ENCODE measurements around the gene PKP1. TPM values are rescaled to one million over a fixed set of nuclear protein-coding genes. Genes with fewer than 3 reads are reported as not detected.
A peak's percentile ranks its signal among the peaks of the same experiment; 100 is the strongest.

PKP1 gene
- total RNA-seq, 1 experiment from 2014 or later, result 0.15 TPM

- DNase-seq (ENCODE audit: low read depth), result no peak
Observed at GRCh38 chr1:201353186-201353940, 70.1 kb downstream of the PKP1 start.

GRCh38 chr1:201354151-201354900 lies 71.0 kb downstream of the PKP1 start:
- DNase-seq (ENCODE audit: low read depth), result no peak

GRCh38 chr1:201354901-201355295 lies 71.6 kb downstream of the PKP1 start:
- no peak for DNase-seq (ENCODE audit: low read depth)

- no peak for DNase-seq (ENCODE audit: low read depth)
Observed at GRCh38 chr1:201355471-201355870, 72.2 kb downstream of the PKP1 start.

- DNase-seq (ENCODE audit: low read depth), result no peak
Observed at GRCh38 chr1:201356236-201356635, 72.9 kb downstream of the PKP1 start.

GRCh38 chr1:201356701-201357100 lies 73.4 kb downstream of the PKP1 start:
- DNase-seq (ENCODE audit: low read depth), result no peak

GRCh38 chr1:201357211-201357610 lies 73.9 kb downstream of the PKP1 start:
- no peak for DNase-seq (ENCODE audit: low read depth)

- no peak for DNase-seq (ENCODE audit: low read depth)
Observed at GRCh38 chr1:201357636-201358348, 74.5 kb downstream of the PKP1 start.

- peak; percentile 35 for DNase-seq (ENCODE audit: low read depth)
Observed at GRCh38 chr1:201358596-201358995, 75.3 kb downstream of the PKP1 start.

GRCh38 chr1:201359031-201359872 lies 75.9 kb downstream of the PKP1 start:
- no peak for DNase-seq (ENCODE audit: low read depth)

- no peak for DNase-seq (ENCODE audit: low read depth)
Observed at GRCh38 chr1:201359873-201360210, 76.5 kb downstream of the PKP1 start.

GRCh38 chr1:201360486-201360885 lies 77.2 kb downstream of the PKP1 start:
- no peak for DNase-seq (ENCODE audit: low read depth)

GRCh38 chr1:201360901-201361651 lies 77.8 kb downstream of the PKP1 start:
- no peak for DNase-seq (ENCODE audit: low read depth)

- peak; percentile 36 for DNase-seq (ENCODE audit: low read depth)
Observed at GRCh38 chr1:201361652-201362504, 78.6 kb downstream of the PKP1 start.

- no peak for DNase-seq (ENCODE audit: low read depth)
Observed at GRCh38 chr1:201362906-201363305, 79.6 kb downstream of the PKP1 start.

- no peak for DNase-seq (ENCODE audit: low read depth)
Observed at GRCh38 chr1:201363467-201363866, 80.2 kb downstream of the PKP1 start.

GRCh38 chr1:201364808-201365105 lies 81.5 kb downstream of the PKP1 start:
- DNase-seq (ENCODE audit: low read depth), result no peak

- DNase-seq (ENCODE audit: low read depth), result no peak
Observed at GRCh38 chr1:201365251-201365650, 81.9 kb downstream of the PKP1 start.

GRCh38 chr1:201366696-201367095 lies 83.4 kb downstream of the PKP1 start:
- no peak for DNase-seq (ENCODE audit: low read depth)

GRCh38 chr1:201369209-201369608 lies 85.9 kb downstream of the PKP1 start:
- no peak for DNase-seq (ENCODE audit: low read depth)
